GM23248 (cell line): Measurements from ENCODE around the gene SEMA6D.

Experiments used
- EZH2 ChIP-seq: fragments of 200-600 bp; sonication (generic); IDR thresholded peaks from 2 replicates; pipeline ENCODE4 v1.6.1; 2018; ENCODE audit warnings: antibody characterized with exemption, mild to moderate bottlenecking; ENCODE audit not compliant: insufficient read depth, poor library complexity, severe bottlenecking
- EZH2phosphoT487 ChIP-seq: fragments of 200-600 bp; sonication (generic); IDR thresholded peaks from 2 replicates; pipeline ENCODE4 v1.6.1; 2018; ENCODE audit warnings: antibody characterized with exemption, moderate library complexity, mild to moderate bottlenecking, low read depth; ENCODE audit not compliant: insufficient read depth

- TF ChIP-seq EZH2 (no peak), EZH2phosphoT487 (no peak)
Observed at GRCh38 chr15:47812470-47812999, 95.2 kb downstream of the SEMA6D start.
